SH-SY5Y (cell line): ENCODE measurements around the gene TTC28.

ENCODE experiments used
- GATA2 ChIP-seq: IDR thresholded peaks from 2 replicates; pipeline ENCODE4 v1.6.1; 2011; ENCODE audit warnings: mild to moderate bottlenecking, low read depth, low read length
- GATA3 ChIP-seq: IDR thresholded peaks from 2 replicates; pipeline ENCODE4 v1.6.1; 2011; ENCODE audit warnings: low read depth, mild to moderate bottlenecking, low read length, moderate library complexity

DNA sequence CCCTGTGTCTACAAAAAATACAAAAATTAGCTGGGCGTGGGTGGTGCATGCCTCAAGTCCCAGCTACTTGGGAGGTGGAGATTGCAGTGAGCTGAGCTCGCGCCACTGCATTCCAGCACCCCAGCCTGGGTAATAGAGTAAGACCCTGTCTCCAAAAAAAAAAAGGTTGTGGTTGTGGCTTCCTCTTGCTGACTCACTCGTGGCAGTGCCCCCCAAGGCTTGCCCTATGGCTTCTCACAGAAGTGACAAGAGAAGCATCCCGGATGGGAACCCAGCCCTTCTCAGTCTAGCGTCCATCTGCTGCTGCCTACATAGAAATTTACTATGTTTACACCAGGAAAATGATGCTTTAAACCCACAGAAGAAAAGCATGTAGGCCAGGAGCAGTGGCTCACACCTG lies 692.1 kb downstream of the TTC28 start:
- no peak for TF ChIP-seq GATA2
- TF ChIP-seq GATA3, result no peak
